OCI-LY3 (cell line): Measurements from ENCODE around the gene ZNF460.

ENCODE experiments used
- CTCF ChIP-seq: fragments of 200-600, 300-600 bp; sonication (generic); IDR thresholded peaks from 2 replicates; pipeline ENCODE4 v1.5.1; 2014; ENCODE audit warnings: antibody characterized with exemption, low read length, low read depth
- EZH2phosphoT487 ChIP-seq: fragments of 200-600 bp; shearing (Covaris generic); IDR thresholded peaks from 2 replicates; pipeline ENCODE4 v1.6.1; 2018; ENCODE audit warnings: antibody characterized with exemption, mixed run types, low read depth

- TF ChIP-seq CTCF (no peak), EZH2phosphoT487 (no peak)
These were observed 47.7 kb downstream of the ZNF460 start for GRCh38 chr19:57327993-57328392.
